Stimulated activated CD4-positive, alpha-beta T cell treated with anti-CD3 and anti-CD28 coated beads, TNF-alpha, amount 100 ng/mL, for 48 hours (primary cell): ENCODE data around the gene ATG5.

Experiments used
- DNase-seq, 3 donors: peaks; one replicate each; pipeline ENCODE4 v3.0.0-alpha.2; 2020; ENCODE audit warnings: low read depth in 3 of 3

The ATG5 gene

GRCh38 chr6:106325336-106326178, at the start of gene ATG5:
Gene ATG5 (minus strand): TSS chr6:106325760. CDS start chr6:106316208, 9,552 bp downstream.
- DNase-seq = peak; percentile 99 to 100 (median 100)

- no peak for DNase-seq
Observed at GRCh38 chr6:106373502-106374239, 48.1 kb upstream of the ATG5 start.

GRCh38 chr6:106372838-106373501, 47.4 kb upstream of the ATG5 start:
- DNase-seq = no peak

- DNase-seq = no peak
Observed at GRCh38 chr6:106370639-106371038, 45.1 kb upstream of the ATG5 start.

GRCh38 chr6:106369739-106370138, 44.2 kb upstream of the ATG5 start:
- no peak for DNase-seq

- DNase-seq = no peak
Observed at GRCh38 chr6:106363401-106364138, 38.0 kb upstream of the ATG5 start.

GRCh38 chr6:106360989-106361430, 35.5 kb upstream of the ATG5 start:
- peak in 1 of 3 donors; percentile 24 for DNase-seq

GRCh38 chr6:106360410-106360988, 34.9 kb upstream of the ATG5 start, which contains the start of gene CRYBG1:
Gene CRYBG1 (plus strand): TSS chr6:106360717. CDS start chr6:106360909, 192 bp downstream.
- peak; percentile 55 to 61 (median 61) for DNase-seq

- no peak for DNase-seq
Observed at GRCh38 chr6:106359959-106360409, 34.4 kb upstream of the ATG5 start.

- no peak for DNase-seq
Observed at GRCh38 chr6:106356378-106356777, 30.8 kb upstream of the ATG5 start.

GRCh38 chr6:106347219-106347618, 21.7 kb upstream of the ATG5 start:
- DNase-seq = no peak

GRCh38 chr6:106339334-106340029, 13.9 kb upstream of the ATG5 start:
- DNase-seq = peak in 2 of 3 donors; percentile 29 to 35

GRCh38 chr6:106334646-106335448, 9.3 kb upstream of the ATG5 start:
- DNase-seq = peak in 1 of 3 donors; percentile 17

GRCh38 chr6:106324726-106325335, 729 bp downstream of the ATG5 start:
- no peak for DNase-seq

GRCh38 chr6:106321940-106322339, 3.6 kb downstream of the ATG5 start:
- DNase-seq = no peak

GRCh38 chr6:106318851-106319250, 6.7 kb downstream of the ATG5 start:
- DNase-seq = no peak

- DNase-seq = no peak
Observed at GRCh38 chr6:106318061-106318460, 7.5 kb downstream of the ATG5 start.

- DNase-seq = no peak
Observed at GRCh38 chr6:106316375-106316766, 9.2 kb downstream of the ATG5 start.

GRCh38 chr6:106315765-106316374, 9.7 kb downstream of the ATG5 start:
- no peak for DNase-seq
